Esophagus squamous epithelium (tissue), 5 donors: Measurements from ENCODE around the gene KIF14. TPM values are rescaled to one million over a fixed set of nuclear protein-coding genes. Genes with fewer than 3 reads are reported as not detected.

Experiments used
- DNase-seq: peaks from one replicate; lab custom pipeline; 2025; lab: John Stamatoyannopoulos, UW
- H3K27ac ChIP-seq, 4 donors: fragments of 200-600 bp; sonication (generic); one replicate each; pipeline ENCODE4 v1.5.1; 2016 to 2019; ENCODE audit warnings: mild to moderate bottlenecking in 1 of 4
- H3K27me3 ChIP-seq, 4 donors: fragments of 200-600 bp; sonication (generic); 1 replicate in 3 of 4; 2 replicates in 1 of 4; pipeline versions ENCODE4 v1.5.1 to v1.6.0; 2017 to 2021; ENCODE audit warnings: antibody characterized with exemption in 1 of 4
- H3K36me3 ChIP-seq, 3 donors: fragments of 200-600 bp; sonication (generic); one replicate each; pipeline ENCODE4 v1.5.1; 2016 to 2019
- H3K4me1 ChIP-seq, 3 donors: fragments of 200-600 bp; sonication (generic); one replicate each; pipeline ENCODE4 v1.5.1; 2017 to 2019
- H3K4me3 ChIP-seq, 4 donors: fragments of 200-600 bp; sonication (generic); 1 replicate in 3 of 4; 2 replicates in 1 of 4; pipeline ENCODE4 v1.5.1; 2016 to 2019; ENCODE audit warnings: mild to moderate bottlenecking in 2 of 4, moderate library complexity in 1 of 4
- H3K9me3 ChIP-seq, 3 donors: fragments of 200-600 bp; sonication (generic); one replicate each; pipeline ENCODE4 v1.5.1; 2016 to 2019
- CTCF ChIP-seq, 6 experiments: fragments of 450-650 bp in 4 of 6; fragments of 200-600 bp in 2 of 6; sonication (generic) in 2 of 6; IDR thresholded peaks; one replicate each; pipeline ENCODE4 v1.5.1; 2016 to 2019; ENCODE audit warnings: antibody characterized with exemption in 6 of 6, mild to moderate bottlenecking in 4 of 6, moderate library complexity in 4 of 6
- POLR2A ChIP-seq, 4 donors: fragments of 450-650 bp; IDR thresholded peaks; one replicate each; pipeline ENCODE4 v1.6.1; 2017; ENCODE audit warnings: antibody characterized with exemption in 4 of 4, mild to moderate bottlenecking in 4 of 4, moderate library complexity in 3 of 4
- WGBS, 2 donors: methylation state at CpG; one replicate each; pipeline ENCODE4 v1.1.5; 2018; 5-methylcytosine and 5-hydroxymethylcytosine counted together
- intact Hi-C: fragments of 100-400 bp; cut with DNase I; formaldehyde crosslinking; loops from one replicate; pipeline ENCODE4 v1.15.0; 2022
- total RNA-seq, 4 donors: library from RNA; depleted of rRNA; stranded (reverse); fragments of >200 nt; gene quantifications; one replicate each; pipeline ENCODE4 v1.1.0, GENCODE V29; 2016
- donor health status: DM: yes; HTN: yes; CAD: no.

Gene KIF14
- 1 to 10 TPM; 1.5 to 5.8 (median 3.1) TPM for total RNA-seq

GRCh38 chr1:200620273-200621131 lies at the start of gene KIF14:
Gene KIF14 (minus strand): TSS chr1:200620751. CDS start chr1:200618723, 2,028 bp downstream.
- H3K9me3 ChIP-seq = no peaks in the 10 kb centered on the region
- H3K27me3 ChIP-seq = no peaks in the 10 kb centered on the region
- peak within 1 kb of the TSS; percentile 42 to 77 (median 62) for H3K4me3 ChIP-seq
- DNase-seq = peak; percentile 59
- peaks cover 0 to 39% (median 9%) of the 10 kb centered on the region in 3 donors for H3K4me1 ChIP-seq
- WGBS, 2 donors = 0% methylated on average over 21 to 32 of the region's 59 CpGs
- no peaks in the 10 kb centered on the region for H3K36me3 ChIP-seq
- no peak for TF ChIP-seq CTCF (IDR thresholded peaks at IDR 0.05)
- TF ChIP-seq POLR2A (IDR thresholded peaks at IDR 0.05) = peak in 1 of 4 donors; percentile 32
- peak within 1 kb of the TSS; percentile 64 to 81 (median 77) for H3K27ac ChIP-seq
- intact Hi-C loops = loop anchor here (10.0 kb wide), 1 partner anchor 184 kb away; no protein-coding TSS in a partner anchor

GRCh38 chr1:200669314-200670241 lies 49.0 kb upstream of the KIF14 start, which contains the start of gene DDX59:
Gene DDX59 (minus strand): TSS chr1:200669907. CDS start chr1:200666740, 3,167 bp downstream.
- intact Hi-C loops = loop anchor here (10.0 kb wide), 1 partner anchor 65 kb away; the partner anchor contains the start of gene CAMSAP2

GRCh38 chr1:200668514-200669313 lies 48.2 kb upstream of the KIF14 start:
- DNase-seq = no peak
- H3K27me3 ChIP-seq = no peaks in the 10 kb centered on the region
- 30 to 34% methylated on average over 7 of the region's 7 CpGs for WGBS, 2 donors
- intact Hi-C loops = loop anchor here (10.0 kb wide), 1 partner anchor 66 kb away; the partner anchor contains the start of gene CAMSAP2
- H3K36me3 ChIP-seq = peaks cover 0 to 40% (median 0%) of the 10 kb centered on the region in 3 donors
- peaks cover 13 to 66% (median 24%) of the 10 kb centered on the region in 3 donors for H3K4me1 ChIP-seq
- no peaks in the 10 kb centered on the region for H3K9me3 ChIP-seq
- peak overlapping the region; percentile 97 to 100 (median 98) for H3K27ac ChIP-seq
- TF ChIP-seq CTCF (IDR thresholded peaks at IDR 0.05) (no peak), POLR2A (IDR thresholded peaks at IDR 0.05) (no peak)
- peak overlapping the region; percentile 55 to 98 (median 84) for H3K4me3 ChIP-seq

More at GRCh38 chr1:200669314-200670241, 49.0 kb upstream of the KIF14 start, which contains the start of gene DDX59:
- TF ChIP-seq CTCF (IDR thresholded peaks at IDR 0.05) (no peak), POLR2A (IDR thresholded peaks at IDR 0.05) (peak in 3 of 4 donors; percentile 73 to 92 (median 92))
- Histone ChIP-seq H3K9me3 (no peaks in the 10 kb centered on the region), H3K36me3 (peaks cover 0 to 31% (median 0%) of the 10 kb centered on the region in 3 donors), H3K27ac (peak within 1 kb of the TSS; percentile 97 to 100 (median 98)), H3K4me1 (peaks cover 13 to 66% (median 28%) of the 10 kb centered on the region in 3 donors), H3K27me3 (no peaks in the 10 kb centered on the region), H3K4me3 (peak within 1 kb of the TSS; percentile 55 to 98 (median 84))
- WGBS, 2 donors = 0 to 1% methylated on average over 23 to 29 of the region's 91 CpGs
- peak; percentile 69 for DNase-seq

- peaks cover 0 to 64% (median 0%) of the 10 kb centered on the region in 3 donors for H3K36me3 ChIP-seq
- TF ChIP-seq CTCF (IDR thresholded peaks at IDR 0.05) = no peak
- no peak for TF ChIP-seq POLR2A (IDR thresholded peaks at IDR 0.05)
- peak overlapping the region in 2 of 4 donors; percentile 7 to 35 for H3K27ac ChIP-seq
- H3K9me3 ChIP-seq = no peaks in the 10 kb centered on the region
- DNase-seq = no peak
- H3K4me3 ChIP-seq = no peak overlapping the region
- 75 to 79% methylated on average over 6 to 8 of the region's 8 CpGs for WGBS, 2 donors
- intact Hi-C loops = loop anchor here (10.0 kb wide), 1 partner anchor 68 kb away; the partner anchor contains the start of gene CAMSAP2
- H3K27me3 ChIP-seq = no peaks in the 10 kb centered on the region
- H3K4me1 ChIP-seq = peaks cover 13 to 61% (median 22%) of the 10 kb centered on the region in 3 donors
Measured at GRCh38 chr1:200666309-200666708, 45.8 kb upstream of the KIF14 start.
